OCI-LY3 (cell line): ENCODE measurements around the gene TOR4A.

Experiments
- H2AFZ ChIP-seq: fragments of 200-600, 300-600 bp; shearing (Covaris generic); 2 replicates; pipeline ENCODE4 v1.6.0; 2014; ENCODE audit warnings: antibody characterized with exemption, low read depth, low read length
- H3K27ac ChIP-seq: fragments of 200-600, 300-600 bp; sonication (generic); 2 replicates; pipeline ENCODE4 v1.5.1; 2014; ENCODE audit warnings: mild to moderate bottlenecking, low read length, moderate library complexity, mixed read lengths
- H3K27me3 ChIP-seq: fragments of 200-600, 300-600 bp; sonication (generic); 2 replicates; pipeline ENCODE4 v1.6.1; 2014; ENCODE audit warnings: low read depth, low read length, mixed read lengths
- H3K36me3 ChIP-seq: fragments of 200-600, 300-600 bp; sonication (generic); replicated peaks from 2 replicates; pipeline ENCODE3; 2014; ENCODE audit warnings: low read depth, low read length, mixed read lengths
- H3K4me1 ChIP-seq: fragments of 300-600, 200-600 bp; sonication (generic); 2 replicates; pipeline ENCODE4 v1.6.1; 2014; ENCODE audit warnings: low read length, mixed read lengths
- H3K4me2 ChIP-seq: fragments of 200-600, 300-600 bp; sonication (generic); 2 replicates; pipeline ENCODE4 v1.6.1; 2014; ENCODE audit warnings: low read length, mixed read lengths
- H3K4me3 ChIP-seq: fragments of 300-600, 200-600 bp; sonication (generic); 2 replicates; pipeline ENCODE4 v1.5.1; 2014; ENCODE audit warnings: antibody characterized with exemption, mild to moderate bottlenecking, low read length, moderate library complexity
- H3K79me2 ChIP-seq: fragments of 300-600, 200-600 bp; shearing (Covaris generic); 2 replicates; pipeline ENCODE4 v1.6.1; 2014; ENCODE audit warnings: mild to moderate bottlenecking, low read length, mixed read lengths
- H3K9ac ChIP-seq: fragments of 300-600, 200-600 bp; shearing (Covaris generic); 2 replicates; pipeline ENCODE4 v1.6.0; 2014; ENCODE audit warnings: mild to moderate bottlenecking, low read length, moderate library complexity
- H3K9me3 ChIP-seq: fragments of 200-600, 300-600 bp; shearing (Covaris generic); 2 replicates; pipeline ENCODE4 v1.6.1; 2014; ENCODE audit warnings: low read length, mixed read lengths; ENCODE audit not compliant: insufficient read depth
- H4K20me1 ChIP-seq: fragments of 200-600, 300-600 bp; sonication (generic); 2 replicates; pipeline ENCODE4 v1.6.1; 2016; ENCODE audit warnings: low read length, mixed read lengths; ENCODE audit not compliant: insufficient read depth
- CTCF ChIP-seq: fragments of 200-600, 300-600 bp; sonication (generic); IDR thresholded peaks from 2 replicates; pipeline ENCODE4 v1.5.1; 2014; ENCODE audit warnings: antibody characterized with exemption, low read length, low read depth
- EZH2phosphoT487 ChIP-seq: fragments of 200-600 bp; shearing (Covaris generic); IDR thresholded peaks from 2 replicates; pipeline ENCODE4 v1.6.1; 2018; ENCODE audit warnings: antibody characterized with exemption, mixed run types, low read depth

The TOR4A gene

GRCh38 chr9:137231372-137232039, 46.0 kb upstream of the TOR4A start:
- TF ChIP-seq EZH2phosphoT487, result no peak
- no peak for TF ChIP-seq CTCF

GRCh38 chr9:137232101-137232500, 45.4 kb upstream of the TOR4A start:
- Histone ChIP-seq H3K9me3 (no peaks in the 10 kb centered on the region), H3K4me1 (peaks cover 34% of the 10 kb centered on the region), H4K20me1 (no peaks in the 10 kb centered on the region), H3K27ac (no peak overlapping the region), H3K4me3 (no peak overlapping the region), H2AFZ (no peak overlapping the region), H3K9ac (no peak overlapping the region), H3K36me3 (no peaks in the 10 kb centered on the region), H3K79me2 (0 out of 2 replicates have a peak, but pooled peaks cover under 1% of the 10 kb centered on the region), H3K27me3 (0 out of 2 replicates have a peak, but pooled peaks cover 2% of the 10 kb centered on the region), H3K4me2 (no peak overlapping the region)
- TF ChIP-seq CTCF (no peak), EZH2phosphoT487 (no peak)

More at GRCh38 chr9:137231372-137232039, 46.0 kb upstream of the TOR4A start:
- H3K9ac ChIP-seq, result no peak overlapping the region
- peaks cover 29% of the 10 kb centered on the region for H3K4me1 ChIP-seq
- no peak overlapping the region for H3K4me3 ChIP-seq
- H3K27me3 ChIP-seq, result 0 out of 2 replicates have a peak, but pooled peaks cover 2% of the 10 kb centered on the region
- no peak overlapping the region for H3K4me2 ChIP-seq
- H3K27ac ChIP-seq, result no peak overlapping the region
- H2AFZ ChIP-seq, result no peak overlapping the region
- no peaks in the 10 kb centered on the region for H3K36me3 ChIP-seq
- H3K79me2 ChIP-seq, result no peaks in the 10 kb centered on the region
- no peaks in the 10 kb centered on the region for H3K9me3 ChIP-seq
- H4K20me1 ChIP-seq, result no peaks in the 10 kb centered on the region

GRCh38 chr9:137232510-137232909, 45.0 kb upstream of the TOR4A start:
- Histone ChIP-seq H3K4me2 (no peak overlapping the region), H3K36me3 (no peaks in the 10 kb centered on the region), H3K27me3 (0 out of 2 replicates have a peak, but pooled peaks cover 2% of the 10 kb centered on the region), H3K9me3 (no peaks in the 10 kb centered on the region), H4K20me1 (no peaks in the 10 kb centered on the region), H3K4me3 (no peak overlapping the region), H2AFZ (no peak overlapping the region), H3K79me2 (0 out of 2 replicates have a peak, but pooled peaks cover 4% of the 10 kb centered on the region), H3K27ac (no peak overlapping the region), H3K4me1 (peaks cover 35% of the 10 kb centered on the region), H3K9ac (no peak overlapping the region)
- TF ChIP-seq EZH2phosphoT487 (no peak), CTCF (no peak)

GRCh38 chr9:137233143-137233980, 44.2 kb upstream of the TOR4A start:
- TF ChIP-seq EZH2phosphoT487, result no peak
- no peak for TF ChIP-seq CTCF
- H3K4me3 ChIP-seq, result no peak overlapping the region
- no peaks in the 10 kb centered on the region for H3K36me3 ChIP-seq
- no peak overlapping the region for H3K9ac ChIP-seq
- H3K27me3 ChIP-seq, result 0 out of 2 replicates have a peak, but pooled peaks cover 2% of the 10 kb centered on the region
- H3K9me3 ChIP-seq, result no peaks in the 10 kb centered on the region
- H3K4me2 ChIP-seq, result no peak overlapping the region
- peaks cover 41% of the 10 kb centered on the region for H3K4me1 ChIP-seq
- no peaks in the 10 kb centered on the region for H4K20me1 ChIP-seq
- H2AFZ ChIP-seq, result no peak overlapping the region
- peaks cover 8% of the 10 kb centered on the region for H3K79me2 ChIP-seq
- no peak overlapping the region for H3K27ac ChIP-seq
